NB4 (cell line): ENCODE data around the gene MINDY1.

Source experiments
- DNase-seq: peaks from one replicate; pipeline ENCODE4 v3.0.0; 2010; ENCODE audit warnings: low read depth
- H3K4me3 ChIP-seq: one replicate; pipeline ENCODE4 v1.5.1; 2011; ENCODE audit warnings: mild to moderate bottlenecking, low read depth, low read length, moderate library complexity
- CTCF ChIP-seq: IDR thresholded peaks from one replicate; pipeline ENCODE4 v1.5.1; 2012; ENCODE audit warnings: low read depth, low read length
- MAX ChIP-seq: IDR thresholded peaks from 2 replicates; pipeline ENCODE4 v1.6.1; 2011; ENCODE audit warnings: low read depth, low read length
- MYC ChIP-seq: IDR thresholded peaks from 2 replicates; pipeline ENCODE4 v1.6.1; 2011; ENCODE audit warnings: low read depth, low read length
- POLR2A ChIP-seq: IDR thresholded peaks from 2 replicates; pipeline ENCODE4 v1.6.1; 2011; ENCODE audit warnings: mild to moderate bottlenecking; ENCODE audit not compliant: insufficient read length; ENCODE audit errors: extremely low read depth

The MINDY1 gene

DNA sequence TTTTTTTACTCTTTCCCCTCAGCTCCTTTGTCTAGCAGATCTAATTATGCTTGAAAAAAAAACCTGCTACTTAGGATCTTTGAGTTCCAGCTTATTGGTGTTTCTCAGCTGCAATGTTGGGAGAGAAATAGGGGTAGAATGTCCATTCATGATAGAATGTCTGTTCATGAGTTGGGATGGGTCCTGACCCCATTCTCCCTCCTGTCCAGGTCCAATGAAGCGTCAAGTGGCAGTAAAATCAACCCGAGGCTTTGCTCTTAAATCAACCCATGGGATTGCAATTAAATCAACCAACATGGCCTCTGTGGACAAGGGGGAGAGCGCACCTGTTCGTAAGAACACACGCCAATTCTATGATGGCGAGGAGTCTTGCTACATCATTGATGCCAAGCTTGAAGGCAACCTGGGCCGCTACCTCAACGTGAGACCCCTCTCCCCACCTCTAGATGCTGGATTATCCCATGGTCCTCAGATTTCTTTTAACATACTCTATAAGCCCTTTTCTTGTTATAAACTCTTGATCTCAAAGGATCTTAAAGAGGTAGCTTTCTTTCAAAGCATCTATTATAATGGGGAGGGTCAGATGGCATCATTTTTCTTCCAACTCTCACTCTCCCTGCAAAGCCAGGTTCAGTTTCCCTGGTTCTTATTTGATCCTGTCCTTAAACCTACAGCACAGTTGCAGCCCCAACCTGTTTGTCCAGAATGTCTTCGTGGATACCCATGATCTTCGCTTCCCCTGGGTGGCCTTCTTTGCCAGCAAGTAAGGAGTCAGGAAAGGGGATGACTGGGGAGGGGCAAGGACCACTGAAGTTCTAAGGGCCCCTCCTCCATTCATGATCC is 43.2 kb downstream of the MINDY1 start:
- H3K4me3 ChIP-seq: no peak overlapping the region
- TF ChIP-seq CTCF (no peak), MAX (no peak), MYC (no peak), POLR2A (peak; percentile 0)
- DNase-seq: no peak

DNA sequence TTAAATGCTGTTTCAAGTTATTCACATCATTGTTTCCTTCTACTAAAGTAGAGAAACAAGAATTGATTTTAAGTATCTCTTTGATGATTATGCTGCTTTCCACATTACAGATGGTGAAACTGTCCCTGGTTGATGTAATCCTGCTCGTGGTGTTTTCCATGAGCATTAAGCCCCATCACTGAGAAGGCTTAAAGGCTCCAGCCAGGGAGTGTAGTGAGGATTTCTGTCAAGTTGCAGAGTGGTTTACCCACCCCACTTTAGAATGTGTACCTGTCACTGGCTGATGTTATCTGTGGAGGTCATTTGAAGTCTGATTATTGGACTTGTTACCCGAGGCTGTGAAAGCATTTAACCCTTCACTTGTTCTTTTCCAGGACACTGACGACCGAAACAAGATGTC is 44.9 kb downstream of the MINDY1 start:
- TF ChIP-seq MYC: no peak
- no peak for TF ChIP-seq MAX
- no peak for TF ChIP-seq POLR2A
- TF ChIP-seq CTCF: no peak
- no peak for DNase-seq

DNA sequence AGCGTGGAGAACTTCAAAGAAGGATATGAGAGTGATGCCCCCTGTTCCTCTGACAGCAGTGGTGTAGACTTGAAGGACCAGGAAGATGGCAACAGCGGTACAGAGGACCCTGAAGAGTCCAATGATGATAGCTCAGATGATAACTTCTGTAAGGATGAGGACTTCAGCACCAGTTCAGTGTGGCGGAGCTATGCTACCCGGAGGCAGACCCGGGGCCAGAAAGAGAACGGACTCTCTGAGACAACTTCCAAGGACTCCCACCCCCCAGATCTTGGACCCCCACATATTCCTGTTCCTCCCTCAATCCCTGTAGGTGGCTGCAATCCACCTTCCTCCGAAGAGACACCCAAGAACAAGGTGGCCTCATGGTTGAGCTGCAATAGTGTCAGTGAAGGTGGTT is 46.1 kb downstream of the MINDY1 start:
- TF ChIP-seq MYC (no peak), POLR2A (no peak), MAX (no peak), CTCF (no peak)
- H3K4me3 ChIP-seq: no peak overlapping the region

More for the DNA sequence above, 44.9 kb downstream of the MINDY1 start:
- H3K4me3 ChIP-seq: no peak overlapping the region

GRCh38 chr1:150957666-150958065 is 49.0 kb downstream of the MINDY1 start:
- TF ChIP-seq MYC (no peak), MAX (no peak), POLR2A (no peak), CTCF (no peak)
- no peak for DNase-seq
- no peak overlapping the region for H3K4me3 ChIP-seq

More for the DNA sequence above, 46.1 kb downstream of the MINDY1 start:
- DNase-seq: no peak

DNA sequence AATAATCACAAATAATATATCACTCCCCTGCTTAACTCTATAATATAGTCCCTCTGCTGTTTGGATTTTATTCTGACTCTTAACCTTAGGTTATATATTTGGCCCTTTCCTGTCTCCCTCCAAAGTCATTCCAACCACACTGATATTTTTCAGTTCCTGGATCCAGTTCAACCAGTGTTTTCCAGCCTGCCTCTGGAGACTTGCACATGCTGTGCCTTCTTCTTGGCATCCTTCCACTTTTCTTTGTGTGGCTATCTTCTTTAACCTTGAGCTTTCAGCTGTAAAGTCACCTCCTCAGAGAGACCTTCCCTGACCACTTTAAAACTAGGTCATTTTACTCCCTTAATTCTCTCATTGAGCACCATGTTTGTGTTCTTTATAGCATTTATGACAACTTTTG is 51.4 kb downstream of the MINDY1 start:
- no peak for TF ChIP-seq POLR2A
- no peak for TF ChIP-seq MYC
- TF ChIP-seq MAX: no peak
- no peak for TF ChIP-seq CTCF

More for the DNA sequence above, 51.4 kb downstream of the MINDY1 start:
- no peak for DNase-seq
- H3K4me3 ChIP-seq: no peak overlapping the region
